GM20000 (cell line): ENCODE measurements around the gene BLID.

Experiments
- DNase-seq: peaks from one replicate; pipeline ENCODE4 v3.0.0; 2012; ENCODE audit warnings: low spot score
- TF ChIP-seq, protein P1 (sequence below): IDR thresholded peaks from 2 replicates; pipeline ENCODE4 v1.5.1; 2012; ENCODE audit warnings: mild to moderate bottlenecking, control low read depth; ENCODE audit errors: extremely low read depth, missing control alignments

BLID gene

DNA sequence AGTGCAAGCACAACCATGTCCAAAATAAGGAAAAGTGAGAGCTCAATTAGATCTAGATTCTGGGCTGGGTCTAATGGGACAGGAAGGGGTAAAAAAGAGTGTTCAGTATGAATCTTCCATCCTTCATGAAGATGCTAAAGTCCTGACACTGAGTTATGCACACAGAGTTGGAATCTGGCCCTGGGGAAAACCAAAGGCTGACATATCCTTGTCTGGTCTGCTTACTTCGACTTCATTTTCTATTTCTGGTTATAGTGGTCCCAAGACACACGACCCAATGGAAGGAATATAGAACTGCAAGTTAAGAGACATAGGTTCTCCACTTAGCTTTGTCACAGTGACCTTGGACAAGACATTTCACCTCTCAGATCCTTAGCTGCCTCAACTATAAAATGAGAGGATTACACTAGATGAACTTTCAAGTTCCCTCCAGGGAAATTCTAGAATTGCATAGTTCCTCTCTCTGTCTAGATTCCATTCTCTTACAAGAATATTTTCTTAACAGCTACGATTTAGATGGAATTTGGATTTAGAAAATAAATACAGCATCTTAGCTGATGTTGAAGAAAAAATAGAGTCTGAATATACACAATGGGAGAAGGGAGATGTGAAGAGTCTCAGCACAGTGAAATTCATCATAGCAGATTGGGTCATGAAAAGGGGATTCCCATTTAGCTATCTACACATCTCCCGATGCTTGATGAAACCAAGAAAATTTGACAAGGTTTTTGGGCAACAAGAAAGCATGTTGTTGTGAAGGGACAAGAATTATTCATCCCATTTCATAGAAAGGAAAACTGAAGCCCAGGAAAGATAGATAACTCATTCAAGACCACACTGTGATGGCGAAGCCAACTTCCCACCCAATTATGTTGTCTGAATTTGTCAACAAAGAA is 3.3 kb downstream of the BLID start:
- no peak for DNase-seq
- TF ChIP-seq, protein P1, sequence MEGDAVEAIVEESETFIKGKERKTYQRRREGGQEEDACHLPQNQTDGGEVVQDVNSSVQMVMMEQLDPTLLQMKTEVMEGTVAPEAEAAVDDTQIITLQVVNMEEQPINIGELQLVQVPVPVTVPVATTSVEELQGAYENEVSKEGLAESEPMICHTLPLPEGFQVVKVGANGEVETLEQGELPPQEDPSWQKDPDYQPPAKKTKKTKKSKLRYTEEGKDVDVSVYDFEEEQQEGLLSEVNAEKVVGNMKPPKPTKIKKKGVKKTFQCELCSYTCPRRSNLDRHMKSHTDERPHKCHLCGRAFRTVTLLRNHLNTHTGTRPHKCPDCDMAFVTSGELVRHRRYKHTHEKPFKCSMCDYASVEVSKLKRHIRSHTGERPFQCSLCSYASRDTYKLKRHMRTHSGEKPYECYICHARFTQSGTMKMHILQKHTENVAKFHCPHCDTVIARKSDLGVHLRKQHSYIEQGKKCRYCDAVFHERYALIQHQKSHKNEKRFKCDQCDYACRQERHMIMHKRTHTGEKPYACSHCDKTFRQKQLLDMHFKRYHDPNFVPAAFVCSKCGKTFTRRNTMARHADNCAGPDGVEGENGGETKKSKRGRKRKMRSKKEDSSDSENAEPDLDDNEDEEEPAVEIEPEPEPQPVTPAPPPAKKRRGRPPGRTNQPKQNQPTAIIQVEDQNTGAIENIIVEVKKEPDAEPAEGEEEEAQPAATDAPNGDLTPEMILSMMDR: no peak

DNA sequence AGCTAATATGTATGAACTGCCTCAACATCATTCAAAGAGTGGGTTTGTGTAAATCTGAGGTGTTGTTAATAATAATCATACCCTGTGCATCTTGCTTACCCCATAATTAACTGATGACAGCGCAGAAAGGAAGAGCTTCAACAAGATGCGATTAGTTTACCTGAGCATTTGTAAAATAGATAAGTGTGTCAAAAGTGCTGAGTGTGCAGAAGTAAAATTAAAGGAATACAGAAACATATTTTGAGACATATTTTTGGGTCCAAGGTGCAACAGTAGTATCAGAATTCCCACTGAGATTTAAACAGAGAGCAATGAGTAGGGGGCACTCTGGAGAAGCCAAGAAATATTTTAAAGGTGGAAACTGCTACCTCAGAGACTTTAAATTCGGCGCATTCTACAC is 6.1 kb downstream of the BLID start:
- no peak for DNase-seq
- TF ChIP-seq, protein P1: no peak

DNA sequence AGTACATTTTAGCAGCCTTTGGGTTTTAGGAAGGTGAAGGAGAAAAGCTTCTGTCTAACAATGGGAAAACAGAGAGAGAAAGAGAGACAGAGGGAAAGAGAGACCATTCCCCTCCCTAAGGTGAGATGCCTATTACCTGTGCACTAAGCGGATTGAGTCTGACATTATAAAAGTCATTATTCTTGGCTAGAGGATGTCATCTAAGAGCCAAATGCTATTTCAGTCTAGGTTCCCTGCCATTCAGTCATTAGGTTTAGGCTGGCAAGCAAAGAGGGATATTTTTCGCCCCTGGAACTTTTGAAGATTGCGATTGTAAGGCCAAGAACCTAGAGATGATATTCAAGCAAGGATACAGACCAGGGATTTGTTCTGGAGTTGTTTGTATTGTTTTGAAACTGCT is 7.2 kb downstream of the BLID start:
- TF ChIP-seq, protein P1: no peak

DNA sequence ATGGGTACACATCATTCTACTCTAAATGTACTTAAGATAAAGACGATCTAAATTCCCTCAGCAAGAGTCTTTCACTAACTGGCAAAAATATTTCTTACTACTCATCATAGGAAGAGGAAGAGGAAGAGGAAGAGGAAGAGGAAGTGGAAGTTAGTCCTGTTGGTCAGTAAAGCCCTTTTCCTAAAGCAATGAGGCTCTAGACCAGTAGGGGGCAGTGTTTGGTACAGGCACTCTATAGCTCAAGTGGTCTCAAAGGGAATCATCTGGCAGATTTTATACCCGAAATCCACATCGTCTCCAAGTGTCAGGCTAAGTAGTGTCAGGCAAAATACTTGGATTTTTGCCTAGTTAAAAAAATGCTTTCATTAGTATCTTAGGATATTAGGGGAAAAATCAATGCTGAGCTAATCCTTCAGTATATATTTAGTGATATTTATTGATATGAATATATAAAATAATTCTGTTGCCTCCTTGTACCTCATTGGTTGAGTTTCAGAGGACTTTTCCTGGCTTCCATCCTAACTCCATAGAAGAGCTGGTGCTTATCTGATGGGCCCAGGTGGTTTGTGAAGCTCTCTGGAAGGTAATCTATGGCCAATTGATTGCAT is 7.7 kb downstream of the BLID start:
- TF ChIP-seq, protein P1: peak; percentile 1
- DNase-seq: peak; percentile 9

More for the DNA sequence above, 7.2 kb downstream of the BLID start:
- no peak for DNase-seq

DNA sequence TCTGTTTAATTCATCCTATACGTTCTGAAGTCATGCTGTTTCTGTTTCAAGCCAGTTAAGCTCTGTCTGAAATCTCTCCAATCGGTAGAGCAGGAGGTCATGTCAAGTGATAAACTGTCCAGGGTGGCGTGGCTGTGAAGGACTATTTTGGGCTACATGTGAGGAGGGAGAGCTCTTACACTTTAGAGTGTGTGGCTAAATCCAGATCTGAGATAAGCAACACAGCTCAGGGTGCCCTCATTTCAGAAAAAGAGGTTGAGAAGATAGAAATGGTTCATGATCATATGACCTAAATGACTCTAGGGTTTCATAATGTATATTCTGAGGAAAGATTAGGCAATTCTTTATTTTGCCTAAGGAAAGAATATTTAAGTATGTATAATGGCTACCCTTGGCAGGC is 8.4 kb downstream of the BLID start:
- no peak for DNase-seq
- TF ChIP-seq, protein P1: no peak

GRCh38 chr11:122107045-122107444 is 9.0 kb downstream of the BLID start:
- DNase-seq: no peak
- TF ChIP-seq, protein P1: no peak

DNA sequence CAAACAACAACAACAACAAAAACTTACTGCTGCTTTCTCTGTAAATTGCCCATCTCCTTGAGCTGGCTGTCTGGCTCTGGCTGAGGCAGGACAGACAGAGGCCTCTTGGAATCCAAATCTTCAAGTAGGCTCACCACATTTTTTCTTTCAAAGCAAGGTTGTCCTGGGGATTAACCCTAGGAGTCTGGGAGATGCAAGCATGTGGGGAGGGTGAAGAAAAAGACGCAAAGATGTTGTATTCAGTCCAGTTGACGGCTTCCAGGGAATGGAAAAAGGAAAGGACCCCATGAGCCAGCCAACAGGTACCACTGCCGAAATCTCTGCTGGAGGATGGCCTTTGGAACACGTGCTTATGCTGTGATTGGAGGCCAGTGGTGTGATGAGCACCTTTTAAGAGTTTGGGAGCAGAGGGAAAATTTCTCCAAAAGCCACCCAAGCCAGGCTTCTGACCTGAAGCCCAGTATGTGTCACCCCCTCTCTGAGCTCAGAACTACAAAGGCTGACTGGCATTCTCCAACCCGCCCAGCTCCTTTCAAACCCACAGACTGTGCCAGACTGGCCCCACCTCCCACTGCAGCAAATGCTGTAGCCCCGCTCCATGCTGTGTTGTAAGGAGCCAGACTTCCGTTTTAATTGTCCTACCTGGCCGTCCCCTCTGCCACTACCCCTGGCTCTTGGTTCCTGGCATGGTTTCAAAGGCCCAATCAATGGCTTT is 10.8 kb downstream of the BLID start:
- TF ChIP-seq, protein P1: no peak

More for the DNA sequence above, 10.8 kb downstream of the BLID start:
- no peak for DNase-seq
